Measurements from ENCODE around the gene CRTC1. TPM values are rescaled to one million over a fixed set of nuclear protein-coding genes. Genes with fewer than 3 reads are reported as not detected.

Gene CRTC1
- total RNA-seq, 1 donor from 2014 or later = 28.8 TPM

GRCh38 chr19:18636969-18637629 lies 46.4 kb upstream of the CRTC1 start, which contains the start of gene KLHL26:
TSS of gene KLHL26 (plus strand) at chr19:18637028. CDS start at chr19:18637055, 27 bp downstream.
- Mint-ChIP-seq H3K27ac (ENCODE audit: unreplicated experiment) (peak within 1 kb of the TSS; percentile 22), H3K9me3 (ENCODE audit: unreplicated experiment) (peaks cover 20% of the 10 kb centered on the region), H3K36me3 (ENCODE audit: unreplicated experiment) (no peaks in the 10 kb centered on the region), H3K4me1 (ENCODE audit: low read depth, unreplicated experiment) (peaks cover 20% of the 10 kb centered on the region), H3K27me3 (ENCODE audit: unreplicated experiment) (peaks cover 18% of the 10 kb centered on the region), H3K4me3 (ENCODE audit: unreplicated experiment) (peak within 1 kb of the TSS; percentile 79)
- TF ChIP-seq, protein P1, sequence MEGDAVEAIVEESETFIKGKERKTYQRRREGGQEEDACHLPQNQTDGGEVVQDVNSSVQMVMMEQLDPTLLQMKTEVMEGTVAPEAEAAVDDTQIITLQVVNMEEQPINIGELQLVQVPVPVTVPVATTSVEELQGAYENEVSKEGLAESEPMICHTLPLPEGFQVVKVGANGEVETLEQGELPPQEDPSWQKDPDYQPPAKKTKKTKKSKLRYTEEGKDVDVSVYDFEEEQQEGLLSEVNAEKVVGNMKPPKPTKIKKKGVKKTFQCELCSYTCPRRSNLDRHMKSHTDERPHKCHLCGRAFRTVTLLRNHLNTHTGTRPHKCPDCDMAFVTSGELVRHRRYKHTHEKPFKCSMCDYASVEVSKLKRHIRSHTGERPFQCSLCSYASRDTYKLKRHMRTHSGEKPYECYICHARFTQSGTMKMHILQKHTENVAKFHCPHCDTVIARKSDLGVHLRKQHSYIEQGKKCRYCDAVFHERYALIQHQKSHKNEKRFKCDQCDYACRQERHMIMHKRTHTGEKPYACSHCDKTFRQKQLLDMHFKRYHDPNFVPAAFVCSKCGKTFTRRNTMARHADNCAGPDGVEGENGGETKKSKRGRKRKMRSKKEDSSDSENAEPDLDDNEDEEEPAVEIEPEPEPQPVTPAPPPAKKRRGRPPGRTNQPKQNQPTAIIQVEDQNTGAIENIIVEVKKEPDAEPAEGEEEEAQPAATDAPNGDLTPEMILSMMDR (IDR thresholded peaks at IDR 0.05; ENCODE audit: partially characterized antibody, unreplicated experiment) = no peak
- DNase-seq = no peak

- H3K27ac Mint-ChIP-seq (ENCODE audit: unreplicated experiment) = no peak overlapping the region
These were observed 45.5 kb upstream of the CRTC1 start for GRCh38 chr19:18637673-18638630.

DNA sequence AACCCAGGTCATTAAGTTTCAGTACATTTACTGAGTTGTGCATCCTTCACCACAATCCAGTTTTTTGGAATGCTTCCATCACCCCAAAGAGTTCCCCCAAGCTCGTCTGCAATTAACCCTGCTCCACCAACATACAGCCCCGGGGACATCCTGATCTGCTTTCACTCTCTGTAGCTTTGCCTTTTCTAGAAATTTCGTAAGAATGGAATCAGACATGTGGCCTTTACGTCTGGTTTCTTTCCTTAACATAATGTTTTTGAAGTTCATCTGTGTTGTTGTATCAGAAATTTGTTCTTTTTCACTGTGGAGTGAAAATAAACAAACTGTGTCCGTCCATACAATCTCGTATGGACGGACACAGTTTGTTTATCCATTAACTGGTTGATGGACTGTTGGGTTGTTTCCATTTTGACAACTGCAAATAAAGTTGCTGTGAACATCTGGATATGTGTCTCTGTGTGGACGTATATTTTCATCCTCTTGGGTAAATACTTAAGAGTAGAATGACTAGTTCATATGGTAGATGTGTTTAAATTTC lies 43.7 kb upstream of the CRTC1 start:
- Mint-ChIP-seq H3K4me1 (ENCODE audit: low read depth, unreplicated experiment) (peaks cover 9% of the 10 kb centered on the region), H3K36me3 (ENCODE audit: unreplicated experiment) (no peaks in the 10 kb centered on the region), H3K9me3 (ENCODE audit: unreplicated experiment) (peaks cover 6% of the 10 kb centered on the region), H3K4me3 (ENCODE audit: unreplicated experiment) (no peak overlapping the region), H3K27ac (ENCODE audit: unreplicated experiment) (no peak overlapping the region), H3K27me3 (ENCODE audit: unreplicated experiment) (peaks cover 7% of the 10 kb centered on the region)
- TF ChIP-seq, protein P1 (IDR thresholded peaks at IDR 0.05; ENCODE audit: partially characterized antibody, unreplicated experiment) = no peak
- no peak for DNase-seq

More at GRCh38 chr19:18637673-18638630, 45.5 kb upstream of the CRTC1 start:
- Mint-ChIP-seq H3K36me3 (ENCODE audit: unreplicated experiment) (no peaks in the 10 kb centered on the region), H3K9me3 (ENCODE audit: unreplicated experiment) (peaks cover 20% of the 10 kb centered on the region), H3K4me3 (ENCODE audit: unreplicated experiment) (peak overlapping the region; percentile 79), H3K27me3 (ENCODE audit: unreplicated experiment) (peaks cover 18% of the 10 kb centered on the region), H3K4me1 (ENCODE audit: low read depth, unreplicated experiment) (peaks cover 20% of the 10 kb centered on the region)
- no peak for DNase-seq
- TF ChIP-seq, protein P1 (IDR thresholded peaks at IDR 0.05; ENCODE audit: partially characterized antibody, unreplicated experiment) = no peak

DNA sequence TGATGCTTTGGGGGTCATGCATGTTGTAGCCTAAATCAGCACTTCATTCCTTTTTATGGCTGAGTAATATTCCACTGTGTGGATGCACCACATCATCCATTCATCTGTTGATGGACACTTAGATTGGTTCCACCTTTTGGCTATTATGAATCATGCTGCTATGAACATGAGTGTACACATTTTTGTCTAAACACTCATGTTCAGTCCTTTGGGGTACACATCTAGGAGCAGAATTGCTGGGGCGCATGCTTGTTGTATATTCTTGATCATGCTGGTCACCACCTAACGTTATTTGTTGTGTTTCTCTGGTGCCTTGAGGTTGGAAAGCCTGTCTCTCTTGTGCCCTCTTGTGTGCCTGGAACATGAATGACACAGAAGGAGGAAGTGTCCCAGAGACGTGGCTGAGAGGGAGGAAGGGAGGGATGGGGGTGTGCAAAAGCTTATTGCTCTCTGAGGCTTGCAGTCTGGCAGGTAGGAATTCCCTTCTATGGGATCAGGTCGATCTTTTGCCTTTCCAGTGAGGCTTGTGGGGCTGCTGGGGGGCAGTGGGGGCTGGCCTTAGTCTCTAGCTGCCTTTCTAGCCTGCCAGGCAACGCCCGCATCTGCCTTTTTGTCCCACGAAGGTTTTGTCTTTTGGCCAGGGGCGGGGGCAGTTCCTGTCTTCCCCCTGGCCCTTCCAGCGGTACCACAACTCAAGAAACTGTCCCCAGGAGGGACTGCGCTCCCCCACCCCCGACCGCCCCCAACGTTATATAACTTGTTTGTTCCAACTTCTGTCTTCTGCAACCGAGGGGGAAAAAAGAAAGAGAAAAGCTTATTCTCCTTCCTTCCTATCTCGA lies 39.1 kb upstream of the CRTC1 start:
- Mint-ChIP-seq H3K27me3 (ENCODE audit: unreplicated experiment) (no peaks in the 10 kb centered on the region), H3K36me3 (ENCODE audit: unreplicated experiment) (peaks cover 4% of the 10 kb centered on the region), H3K4me1 (ENCODE audit: low read depth, unreplicated experiment) (peaks cover 9% of the 10 kb centered on the region), H3K27ac (ENCODE audit: unreplicated experiment) (no peak overlapping the region), H3K4me3 (ENCODE audit: unreplicated experiment) (no peak overlapping the region), H3K9me3 (ENCODE audit: unreplicated experiment) (peaks cover 2% of the 10 kb centered on the region)
- no peak for DNase-seq
- TF ChIP-seq, protein P1 (IDR thresholded peaks at IDR 0.05; ENCODE audit: partially characterized antibody, unreplicated experiment) = no peak
